Measurements from ENCODE around the gene CCDC102B.

The CCDC102B gene

DNA sequence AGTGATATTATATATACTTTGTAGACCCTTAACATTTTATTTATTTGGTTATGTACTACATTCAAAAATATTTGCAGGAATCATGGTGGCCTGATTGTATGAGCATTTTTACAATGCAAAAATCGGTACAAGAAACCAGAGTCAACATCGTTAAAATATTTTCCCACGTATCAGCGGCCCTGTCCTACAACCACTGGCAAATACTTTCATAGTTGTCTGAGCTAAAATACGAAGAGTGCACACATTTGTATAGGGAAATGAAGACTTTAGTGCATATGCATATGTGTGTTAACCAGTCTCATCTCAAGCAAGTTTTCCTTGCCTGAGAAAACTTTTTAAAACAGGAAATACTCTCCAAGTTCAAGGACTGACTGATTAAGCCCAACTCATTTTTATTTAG lies 35.9 kb downstream of the CCDC102B start:
- no peak for TF ChIP-seq POLR2AphosphoS5 (IDR thresholded peaks at IDR 0.05; ENCODE audit: low read depth, low read length)
- no peak for TF ChIP-seq TAF1 (IDR thresholded peaks at IDR 0.05; ENCODE audit: borderline replicate concordance, low read depth, low read length)
- no peak for TF ChIP-seq POLR2A (IDR thresholded peaks at IDR 0.05; ENCODE audit: low read depth, low read length)
- FAIRE-seq, result no peak
- DNase-seq (ENCODE audit: insufficient read length), result no peak

DNA sequence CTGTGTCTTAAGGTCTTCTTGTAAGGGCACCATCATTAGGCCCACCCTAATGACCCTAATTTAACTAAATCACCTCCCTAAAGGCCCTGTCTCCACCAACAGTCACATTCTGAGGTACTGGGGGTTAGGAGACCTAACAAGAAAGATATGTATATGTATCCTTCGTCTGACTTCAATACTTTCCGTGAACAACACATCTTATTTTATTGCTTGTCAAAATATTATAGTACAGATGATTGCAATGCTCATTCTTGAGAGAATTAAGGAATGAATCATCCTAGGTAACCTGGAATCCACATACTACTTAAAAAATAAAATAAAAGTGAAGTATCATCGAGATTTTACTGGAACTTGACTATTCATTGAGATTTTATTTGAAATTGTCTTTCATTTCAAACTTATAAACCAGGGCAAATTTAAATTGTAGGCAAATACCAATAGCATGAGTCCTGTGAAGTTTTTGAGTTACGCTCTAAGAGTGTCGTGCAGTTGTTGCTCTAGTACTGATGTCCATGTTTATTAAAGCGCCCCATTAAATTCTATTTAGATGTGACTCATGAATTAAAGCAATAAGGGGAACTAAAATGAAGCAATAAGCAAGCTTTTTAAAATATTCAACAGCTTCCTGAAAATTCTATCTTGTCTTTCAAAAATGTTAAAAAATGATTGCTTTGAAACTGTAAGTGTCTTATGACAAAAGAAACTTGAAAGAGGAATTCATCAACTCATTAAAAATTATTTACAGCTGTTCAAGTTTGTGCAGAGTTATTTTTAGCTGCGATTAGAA lies 40.0 kb downstream of the CCDC102B start:
- FAIRE-seq (no peak), DNase-seq (ENCODE audit: insufficient read length) (no peak)
- TF ChIP-seq POLR2AphosphoS5 (IDR thresholded peaks at IDR 0.05; ENCODE audit: low read depth, low read length) (no peak), TAF1 (IDR thresholded peaks at IDR 0.05; ENCODE audit: borderline replicate concordance, low read depth, low read length) (no peak), POLR2A (IDR thresholded peaks at IDR 0.05; ENCODE audit: low read depth, low read length) (no peak)

DNA sequence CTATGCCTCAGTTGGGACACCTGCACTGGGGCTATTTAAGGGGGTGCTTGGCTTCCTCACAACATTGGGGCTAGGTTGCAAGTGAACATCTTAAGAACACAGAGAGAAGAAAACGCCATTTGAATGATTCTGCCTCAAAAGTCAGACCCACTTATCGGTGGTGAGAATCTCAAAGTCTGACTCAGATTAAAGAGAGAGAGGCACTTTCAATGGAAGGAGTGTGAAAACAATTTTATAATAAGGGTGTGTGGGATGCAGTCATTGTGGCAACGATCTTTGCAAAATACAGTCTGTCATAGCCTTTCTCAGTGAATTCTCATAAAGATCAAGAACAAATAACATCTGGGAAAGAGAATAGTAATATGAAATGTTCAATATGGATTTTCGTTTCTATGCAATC lies 41.8 kb downstream of the CCDC102B start:
- no peak for DNase-seq (ENCODE audit: insufficient read length)
- no peak for FAIRE-seq
- TF ChIP-seq TAF1 (IDR thresholded peaks at IDR 0.05; ENCODE audit: borderline replicate concordance, low read depth, low read length), result no peak
- no peak for TF ChIP-seq POLR2A (IDR thresholded peaks at IDR 0.05; ENCODE audit: low read depth, low read length)
- no peak for TF ChIP-seq POLR2AphosphoS5 (IDR thresholded peaks at IDR 0.05; ENCODE audit: low read depth, low read length)

DNA sequence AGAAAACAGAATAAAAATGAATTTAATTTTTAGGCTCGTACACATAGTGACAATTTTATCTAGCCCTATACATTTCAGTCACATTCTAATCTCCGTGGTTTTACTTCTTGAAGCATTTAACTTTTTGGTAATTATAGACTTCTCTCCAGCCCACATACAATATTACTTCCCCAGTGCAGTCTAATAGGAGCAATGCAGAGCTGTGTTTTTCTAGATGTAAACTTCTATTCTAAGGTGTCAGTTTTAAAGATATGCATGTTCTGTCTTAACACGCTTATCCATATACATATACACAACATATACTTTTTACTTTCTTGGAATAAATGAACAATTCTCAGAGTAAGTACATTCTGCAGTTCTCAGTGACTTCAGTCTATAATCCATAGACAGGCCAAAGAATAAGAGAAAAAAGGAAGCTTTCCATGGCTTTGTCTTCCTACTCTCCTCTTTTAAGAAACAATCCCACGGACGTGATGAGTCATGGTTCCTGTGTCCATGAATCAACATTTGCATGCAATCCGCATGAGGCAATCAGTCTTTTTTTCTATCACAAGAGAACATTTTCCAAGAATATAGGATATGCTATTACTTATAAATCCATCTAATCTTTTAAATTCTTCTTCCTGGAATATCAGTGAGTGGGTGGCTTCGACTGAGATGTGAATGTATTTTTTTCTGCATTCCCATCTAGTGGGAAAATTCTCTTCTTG lies 42.8 kb downstream of the CCDC102B start:
- FAIRE-seq (no peak), DNase-seq (ENCODE audit: insufficient read length) (no peak)
- TF ChIP-seq TAF1 (IDR thresholded peaks at IDR 0.05; ENCODE audit: borderline replicate concordance, low read depth, low read length) (no peak), POLR2A (IDR thresholded peaks at IDR 0.05; ENCODE audit: low read depth, low read length) (no peak), POLR2AphosphoS5 (IDR thresholded peaks at IDR 0.05; ENCODE audit: low read depth, low read length) (no peak)

DNA sequence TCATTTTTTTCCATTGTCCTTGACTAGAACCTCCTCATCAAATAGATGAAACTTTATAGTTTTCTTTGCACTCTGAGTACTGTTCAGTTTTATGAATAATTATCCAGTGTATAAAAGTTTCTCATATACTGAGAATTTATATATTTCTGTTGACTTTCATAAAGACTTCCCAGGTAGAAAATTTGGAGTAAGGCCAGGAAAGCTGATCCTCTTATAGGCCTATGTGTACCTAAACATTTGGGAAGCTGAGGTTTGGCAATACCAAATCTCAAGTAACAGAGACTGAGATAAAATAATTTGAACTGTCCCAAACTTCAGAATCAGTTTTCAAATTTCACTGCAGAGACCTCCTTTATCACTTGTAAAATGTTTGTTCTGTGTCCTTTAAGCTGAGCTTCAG lies 43.4 kb downstream of the CCDC102B start:
- no peak for DNase-seq (ENCODE audit: insufficient read length)
- no peak for FAIRE-seq
- TF ChIP-seq POLR2AphosphoS5 (IDR thresholded peaks at IDR 0.05; ENCODE audit: low read depth, low read length), result no peak
- TF ChIP-seq POLR2A (IDR thresholded peaks at IDR 0.05; ENCODE audit: low read depth, low read length), result no peak
- no peak for TF ChIP-seq TAF1 (IDR thresholded peaks at IDR 0.05; ENCODE audit: borderline replicate concordance, low read depth, low read length)

DNA sequence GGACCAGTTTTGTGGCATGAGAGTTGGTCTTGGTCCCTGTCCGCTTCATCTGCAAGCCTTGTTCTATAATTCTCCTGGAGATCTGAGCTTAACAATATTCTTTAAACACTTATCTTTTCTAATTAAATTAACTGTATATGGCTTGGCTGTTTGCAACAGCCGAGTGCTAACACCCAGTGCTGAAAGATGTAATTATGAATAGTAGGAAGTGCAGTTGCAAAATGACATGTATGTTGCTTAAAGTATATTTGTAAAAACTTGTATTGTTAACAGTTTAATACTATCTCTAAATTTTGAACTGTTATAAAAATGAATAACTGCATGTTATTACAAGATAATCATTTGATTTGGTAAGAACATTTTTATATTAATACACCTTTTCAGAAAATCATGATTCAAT lies 45.1 kb downstream of the CCDC102B start:
- TF ChIP-seq TAF1 (IDR thresholded peaks at IDR 0.05; ENCODE audit: borderline replicate concordance, low read depth, low read length) (no peak), POLR2A (IDR thresholded peaks at IDR 0.05; ENCODE audit: low read depth, low read length) (no peak), POLR2AphosphoS5 (IDR thresholded peaks at IDR 0.05; ENCODE audit: low read depth, low read length) (no peak)
- DNase-seq (ENCODE audit: insufficient read length), result no peak
- no peak for FAIRE-seq

DNA sequence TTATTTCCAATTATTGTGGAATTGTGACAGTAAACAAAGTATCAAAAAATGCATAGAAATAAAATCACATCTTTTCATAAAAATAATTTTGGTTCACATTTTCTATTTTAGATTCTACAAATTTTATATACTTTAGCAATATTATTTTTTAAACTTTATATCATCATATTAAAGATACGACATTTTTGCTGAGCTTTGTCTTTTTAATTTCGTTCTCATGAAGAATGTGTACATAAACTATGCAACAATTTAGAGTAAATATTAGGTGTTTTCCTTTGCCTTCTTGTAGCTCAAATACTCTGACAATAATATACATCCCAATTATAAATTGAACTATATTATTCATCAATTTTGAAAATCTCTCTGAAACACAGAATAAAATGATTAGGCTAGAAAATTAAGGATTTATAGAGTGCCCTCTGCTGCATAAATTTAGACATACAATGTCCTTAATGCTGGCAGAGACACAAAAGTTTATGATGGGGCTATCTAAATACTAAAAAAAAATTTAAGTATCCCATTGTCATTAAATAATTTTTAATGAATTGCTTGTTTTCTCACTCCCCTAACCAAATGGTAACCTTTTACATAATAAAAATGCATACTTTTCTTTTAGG lies 45.7 kb downstream of the CCDC102B start:
- FAIRE-seq (no peak), DNase-seq (ENCODE audit: insufficient read length) (no peak)
- no peak for TF ChIP-seq TAF1 (IDR thresholded peaks at IDR 0.05; ENCODE audit: borderline replicate concordance, low read depth, low read length)
- no peak for TF ChIP-seq POLR2A (IDR thresholded peaks at IDR 0.05; ENCODE audit: low read depth, low read length)
- TF ChIP-seq POLR2AphosphoS5 (IDR thresholded peaks at IDR 0.05; ENCODE audit: low read depth, low read length), result no peak

DNA sequence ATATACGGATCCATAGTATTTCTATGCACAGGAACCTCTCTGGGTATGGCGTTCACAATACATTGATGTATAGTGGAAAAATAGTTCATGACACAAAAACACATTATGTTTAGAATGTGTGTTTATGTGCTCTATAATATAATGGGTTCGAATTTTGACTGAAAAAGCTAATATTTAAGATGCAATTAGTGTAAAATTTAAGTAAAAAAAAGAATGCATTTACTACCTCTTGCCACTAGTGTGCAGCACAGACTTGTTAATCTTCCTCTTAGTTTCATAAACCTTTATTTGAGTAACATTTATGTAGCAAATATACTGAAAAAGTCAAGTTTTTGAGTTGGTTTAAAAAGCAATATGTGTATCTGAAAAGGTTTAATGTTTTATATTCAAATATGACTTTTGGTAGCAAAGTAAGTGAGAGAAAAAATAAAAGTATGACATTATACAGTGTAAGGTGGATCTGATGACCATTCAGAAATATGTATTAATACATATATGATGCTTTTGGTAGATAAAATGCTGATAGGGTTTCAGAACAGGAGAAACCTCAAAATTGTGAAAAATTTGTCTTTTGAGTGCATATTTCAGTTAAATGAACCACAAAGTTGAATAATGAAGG lies 49.4 kb downstream of the CCDC102B start:
- FAIRE-seq, result no peak
- TF ChIP-seq POLR2A (IDR thresholded peaks at IDR 0.05; ENCODE audit: low read depth, low read length) (no peak), TAF1 (IDR thresholded peaks at IDR 0.05; ENCODE audit: borderline replicate concordance, low read depth, low read length) (no peak), POLR2AphosphoS5 (IDR thresholded peaks at IDR 0.05; ENCODE audit: low read depth, low read length) (no peak)
- DNase-seq (ENCODE audit: insufficient read length), result no peak

DNA sequence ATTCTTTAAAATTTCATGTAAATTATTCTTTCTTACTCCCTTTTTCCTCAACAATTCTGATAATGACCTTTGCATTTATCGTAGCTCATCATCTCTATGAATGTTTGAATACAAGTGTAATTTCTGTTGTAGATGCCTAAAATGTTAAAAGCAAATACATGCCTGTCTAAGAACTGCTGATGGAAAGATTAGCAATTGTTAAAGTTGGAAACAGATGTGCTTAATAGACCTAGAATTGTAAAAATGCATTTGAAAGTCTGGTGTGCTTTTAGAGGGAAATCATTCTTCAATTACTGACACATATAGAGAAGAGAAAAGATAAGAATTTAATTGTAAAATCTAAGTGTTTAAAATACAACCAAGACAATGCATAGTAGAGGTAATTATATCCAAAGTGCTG lies 50.4 kb downstream of the CCDC102B start:
- FAIRE-seq, result no peak
- DNase-seq (ENCODE audit: insufficient read length), result no peak
- TF ChIP-seq TAF1 (IDR thresholded peaks at IDR 0.05; ENCODE audit: borderline replicate concordance, low read depth, low read length), result no peak
- no peak for TF ChIP-seq POLR2A (IDR thresholded peaks at IDR 0.05; ENCODE audit: low read depth, low read length)
- TF ChIP-seq POLR2AphosphoS5 (IDR thresholded peaks at IDR 0.05; ENCODE audit: low read depth, low read length), result no peak

DNA sequence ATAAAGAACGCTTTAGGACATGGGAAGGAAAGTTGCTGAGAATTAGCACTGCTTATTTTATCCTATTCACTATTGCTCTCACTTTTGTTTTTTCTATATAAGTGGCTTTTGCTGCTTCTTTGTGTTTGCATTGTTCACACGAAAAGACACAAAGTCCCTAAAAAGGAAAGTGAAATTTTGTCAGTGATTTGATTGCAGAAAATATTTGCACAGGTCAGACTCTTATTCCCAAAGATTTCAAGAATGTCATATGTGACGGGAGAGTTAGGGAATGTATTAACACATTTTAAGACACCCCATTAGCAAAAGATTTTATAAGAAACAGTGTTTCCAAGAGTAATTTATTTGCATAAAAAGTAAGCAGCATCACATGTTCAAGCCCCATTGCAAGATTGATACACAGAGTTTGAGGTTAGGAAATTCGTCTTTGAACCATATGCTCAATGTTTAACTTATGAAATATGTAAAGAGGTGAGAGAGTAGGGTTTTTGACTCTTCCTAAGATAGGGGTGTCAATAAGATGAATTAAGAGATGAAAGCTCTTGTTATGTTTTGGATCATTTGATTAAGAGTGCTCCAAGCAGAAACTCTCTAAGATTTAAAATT lies 57.0 kb downstream of the CCDC102B start:
- no peak for FAIRE-seq
- no peak for DNase-seq (ENCODE audit: insufficient read length)
- no peak for TF ChIP-seq POLR2AphosphoS5 (IDR thresholded peaks at IDR 0.05; ENCODE audit: low read depth, low read length)

DNA sequence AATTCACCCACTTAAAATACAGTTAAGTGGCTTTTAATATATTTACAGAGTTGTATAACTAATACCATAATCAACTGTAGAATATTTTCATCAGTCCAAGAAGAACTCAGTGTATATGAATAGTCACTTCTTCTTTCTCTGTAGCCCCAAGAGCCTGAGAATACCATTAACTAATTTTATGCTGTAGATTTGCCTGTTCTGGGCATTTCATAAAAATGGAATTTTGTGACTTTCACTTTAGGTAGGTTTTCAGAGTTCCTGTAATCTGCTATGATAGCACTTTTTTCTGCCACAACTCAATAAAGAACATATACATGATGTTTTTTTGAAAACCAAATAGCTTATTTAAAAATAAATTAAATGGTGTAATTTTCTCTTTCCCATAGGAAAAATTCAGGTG lies 57.6 kb downstream of the CCDC102B start:
- TF ChIP-seq POLR2A (IDR thresholded peaks at IDR 0.05; ENCODE audit: low read depth, low read length) (no peak), TAF1 (IDR thresholded peaks at IDR 0.05; ENCODE audit: borderline replicate concordance, low read depth, low read length) (no peak), POLR2AphosphoS5 (IDR thresholded peaks at IDR 0.05; ENCODE audit: low read depth, low read length) (no peak)
- no peak for FAIRE-seq
- DNase-seq (ENCODE audit: insufficient read length), result no peak

All from GM12892 (cell line).